Activated CD8-positive, alpha-beta T cell treated with anti-CD3 and anti-CD28 coated beads for 36 hours (primary cell): ENCODE measurements around the gene PIANP. TPM values are rescaled to one million over a fixed set of nuclear protein-coding genes. Genes with fewer than 3 reads are reported as not detected.
"Not testable (repeated sequence)": the region's sequence is repeated elsewhere in the genome, so short reads cannot be mapped to it uniquely, and the experiment has no call there.

Experiments used
- ATAC-seq: fragments of 200-7000 bp; cut with Tn5 transposase; one replicate; pipeline ENCODE4 v1.10.0; 2021; ENCODE audit warnings: mild to moderate bottlenecking, moderate library complexity
- CTCF ChIA-PET: fragments of 350-600 bp; sonication (Branson Sonifier 250); formaldehyde crosslinking; loops from one replicate; lab custom pipeline; 2021; ENCODE audit warnings: antibody characterized with exemption; lab: Charles Lee
- POLR2A ChIA-PET: fragments of 350-600 bp; sonication (Branson Sonifier 250); formaldehyde crosslinking; loops from one replicate; lab custom pipeline; 2021; ENCODE audit warnings: antibody characterized with exemption; lab: Charles Lee
- DNase-seq: peaks from one replicate; pipeline ENCODE4 v3.0.0-alpha.2; 2020
- H3K27ac Mint-ChIP-seq: one replicate; pipeline ENCODE4 v1.8.0; 2021; ENCODE audit warnings: mild to moderate bottlenecking, mixed read lengths
- H3K27me3 Mint-ChIP-seq: one replicate; pipeline ENCODE4 v1.8.0; 2021; ENCODE audit warnings: mixed read lengths
- H3K36me3 Mint-ChIP-seq: one replicate; pipeline ENCODE4 v1.8.0; 2021; ENCODE audit warnings: low read depth, mixed read lengths
- H3K4me1 Mint-ChIP-seq: one replicate; pipeline ENCODE4 v1.8.0; 2021; ENCODE audit warnings: low read depth, mixed read lengths
- H3K4me3 Mint-ChIP-seq: one replicate; pipeline ENCODE4 v1.8.0; 2021; ENCODE audit warnings: mild to moderate bottlenecking, moderate library complexity, mixed read lengths
- H3K9me3 Mint-ChIP-seq: one replicate; pipeline ENCODE4 v1.8.0; 2021; ENCODE audit warnings: mixed read lengths
- CTCF ChIP-seq: fragments of 200-600 bp; IDR thresholded peaks from one replicate; pipeline ENCODE4 v1.8.0; 2022; ENCODE audit warnings: antibody characterized with exemption, mild to moderate bottlenecking
- intact Hi-C: fragments of 100-400 bp; cut with micrococcal nuclease; formaldehyde crosslinking; loops from one replicate; pipeline ENCODE4 v1.10.0; 2022
- total RNA-seq, 2 experiments: library from RNA; stranded (reverse); gene quantifications; one replicate each; pipeline ENCODE4 v1.2.3, GENCODE V29; 2021

The PIANP gene
- not detected for total RNA-seq

GRCh38 chr12:6700646-6701051, at the start of gene PIANP:
Gene PIANP, minus strand, starts transcription at chr12:6700815. Its CDS starts 2,754 bp downstream, at chr12:6698061.
- Mint-ChIP-seq H3K4me1 (peaks cover 13% of the 10 kb centered on the region), H3K4me3 (peak within 1 kb of the TSS; percentile 63), H3K36me3 (no peaks in the 10 kb centered on the region), H3K27ac (no peak within 1 kb of the TSS), H3K27me3 (peaks cover 52% of the 10 kb centered on the region), H3K9me3 (no peaks in the 10 kb centered on the region)
- ChIA-PET CTCF (interaction anchor here (2.7 kb wide), 1 partner anchor 23 kb away, joined by 10 read pairs; the partner anchor contains the start of gene COPS7A), POLR2A (interaction anchor here (0.7 to 0.8 kb wide), 2 partner anchors 12 to 49 kb away, joined by 3 to 4 read pairs; partner anchors contain the start of gene ZNF384)
- no peak for TF ChIP-seq CTCF
- DNase-seq = peak; percentile 49
- ATAC-seq = peak; percentile 73
- intact Hi-C loops = no loop called here

GRCh38 chr12:6748761-6749160, 48.1 kb upstream of the PIANP start:
- Mint-ChIP-seq H3K27me3 (no peaks in the 10 kb centered on the region), H3K4me3 (no peak overlapping the region), H3K4me1 (peaks cover 35% of the 10 kb centered on the region), H3K27ac (no peak overlapping the region), H3K9me3 (peaks cover 2% of the 10 kb centered on the region), H3K36me3 (peaks cover 55% of the 10 kb centered on the region)
- POLR2A ChIA-PET = interaction anchor here (1.0 kb wide), 1 partner anchor 18 kb away, joined by 3 read pairs; the partner anchor contains the start of gene PTMS
- no peak for DNase-seq
- ATAC-seq = no peak
- intact Hi-C loops = no loop called here
- CTCF ChIA-PET = interaction anchor here (16.4 kb wide), 1 partner anchor 80 kb away, joined by 341 read pairs; the partner anchor contains the start of genes GPR162 and P3H3
- no peak for TF ChIP-seq CTCF

GRCh38 chr12:6747216-6747615, 46.6 kb upstream of the PIANP start:
- Mint-ChIP-seq H3K4me1 (peaks cover 45% of the 10 kb centered on the region), H3K36me3 (peaks cover 56% of the 10 kb centered on the region), H3K4me3 (no peak overlapping the region), H3K9me3 (peaks cover 6% of the 10 kb centered on the region), H3K27ac (peak overlapping the region; percentile 58), H3K27me3 (no peaks in the 10 kb centered on the region)
- ChIA-PET CTCF (interaction anchor here (1.0 to 1.4 kb wide), 2 partner anchors 86 to 88 kb away, joined by 3 to 6 read pairs; no protein-coding TSS in a partner anchor), POLR2A (interaction anchor here (0.6 to 1.0 kb wide), 2 partner anchors 10 to 78 kb away, joined by 3 read pairs; no protein-coding TSS in a partner anchor)
- no peak for DNase-seq
- TF ChIP-seq CTCF = no peak
- intact Hi-C loops = no loop called here
- no peak for ATAC-seq

- peaks cover 48% of the 10 kb centered on the region for H3K36me3 Mint-ChIP-seq
These were observed 45.3 kb upstream of the PIANP start for GRCh38 chr12:6745741-6746525.

GRCh38 chr12:6743300-6743699, 42.7 kb upstream of the PIANP start:
- ChIA-PET CTCF (interaction anchor here (1.1 to 4.0 kb wide), 4 partner anchors 10 to 91 kb away, joined by 3 to 25 read pairs (median 7); partner anchors contain the start of gene MLF2), POLR2A (interaction anchor here (1.0 to 1.9 kb wide), 5 partner anchors 18 to 111 kb away, joined by 3 to 7 read pairs (median 5); partner anchors contain the start of genes CD4, COPS7A and LAG3)
- Mint-ChIP-seq H3K27ac (peak overlapping the region; percentile 53), H3K4me1 (peaks cover 36% of the 10 kb centered on the region), H3K36me3 (peaks cover 35% of the 10 kb centered on the region)
- peak; percentile 40 for ATAC-seq
- H3K27me3 Mint-ChIP-seq, H3K4me3 Mint-ChIP-seq, H3K9me3 Mint-ChIP-seq, intact Hi-C loops: not testable (repeated sequence)
- DNase-seq = peak; percentile 48

More at GRCh38 chr12:6745741-6746525, 45.3 kb upstream of the PIANP start:
- no peak for TF ChIP-seq CTCF
- ChIA-PET POLR2A (interaction anchor here (0.6 to 1.6 kb wide), 4 partner anchors 12 to 1335 kb away, joined by 3 to 4 read pairs (median 3); no protein-coding TSS in a partner anchor), CTCF (interaction anchor here (1.0 to 4.0 kb wide), 5 partner anchors 7 to 146 kb away, joined by 3 to 25 read pairs (median 6); partner anchors contain the start of gene MLF2)
- Mint-ChIP-seq H3K27ac (peak overlapping the region; percentile 90), H3K27me3 (no peaks in the 10 kb centered on the region), H3K4me3 (no peak overlapping the region), H3K9me3 (peaks cover 6% of the 10 kb centered on the region), H3K4me1 (peaks cover 38% of the 10 kb centered on the region)
- intact Hi-C loops = no loop called here
- DNase-seq (peak; percentile 47), ATAC-seq (peak; percentile 86)
